Stomach smooth muscle (tissue), 2 donors: ENCODE data around the gene RAB14.
"Not testable (repeated sequence)": the region's sequence is repeated elsewhere in the genome, so short reads cannot be mapped to it uniquely, and the experiment has no call there.

Experiments used
- H3K27ac ChIP-seq: one replicate; pipeline ENCODE4 v1.7.0; 2013; ENCODE audit warnings: mild to moderate bottlenecking, low read length, inconsistent platforms
- H3K27me3 ChIP-seq, 2 donors: one replicate each; pipeline ENCODE4 v1.7.0; 2013; ENCODE audit warnings: low read length in 2 of 2; ENCODE audit not compliant: insufficient read depth in 2 of 2, control insufficient read depth in 1 of 2
- H3K36me3 ChIP-seq, 2 donors: one replicate each; pipeline ENCODE4 v1.7.0; 2013; ENCODE audit warnings: low read length in 2 of 2; ENCODE audit not compliant: control insufficient read depth in 2 of 2, insufficient read depth in 2 of 2
- H3K4me1 ChIP-seq: one replicate; pipeline ENCODE4 v1.7.0; 2013; ENCODE audit warnings: low read length; ENCODE audit not compliant: control insufficient read depth, insufficient read depth
- H3K4me3 ChIP-seq, 2 donors: one replicate each; pipeline ENCODE4 v1.7.0; 2013; ENCODE audit warnings: low read length in 2 of 2
- H3K9ac ChIP-seq, 2 donors: one replicate each; pipeline ENCODE4 v1.7.0; 2013; ENCODE audit warnings: low read length in 2 of 2, mild to moderate bottlenecking in 1 of 2
- H3K9me3 ChIP-seq, 2 donors: one replicate each; pipeline ENCODE4 v1.7.0; 2013; ENCODE audit warnings: low read length in 2 of 2; ENCODE audit not compliant: control insufficient read depth in 2 of 2
- donor health status: healthy.
- donor health status: Pancreatic carcinoma.

RAB14 gene

GRCh38 chr9:121179930-121180681, 21.6 kb downstream of the RAB14 start:
- no peaks in the 10 kb centered on the region for H3K27me3 ChIP-seq
- no peak overlapping the region for H3K9ac ChIP-seq
- no peaks in the 10 kb centered on the region for H3K4me1 ChIP-seq
- H3K9me3 ChIP-seq: no peaks in the 10 kb centered on the region
- H3K27ac ChIP-seq: no peak overlapping the region
- H3K4me3 ChIP-seq: no peak overlapping the region
- H3K36me3 ChIP-seq: peaks cover 11 to 19% of the 10 kb centered on the region in 2 donors

- not testable (repeated sequence) for H3K27ac ChIP-seq, H3K9ac ChIP-seq, H3K4me1 ChIP-seq, H3K27me3 ChIP-seq, H3K9me3 ChIP-seq, H3K4me3 ChIP-seq
- peaks cover 14 to 21% of the 10 kb centered on the region in 2 donors for H3K36me3 ChIP-seq
These were observed 22.3 kb downstream of the RAB14 start for GRCh38 chr9:121179373-121179721.

- no peak overlapping the region for H3K4me3 ChIP-seq
- H3K27me3 ChIP-seq: no peaks in the 10 kb centered on the region
- H3K9ac ChIP-seq: no peak overlapping the region
- H3K9me3 ChIP-seq: no peaks in the 10 kb centered on the region
- H3K36me3 ChIP-seq: peaks cover 14 to 18% of the 10 kb centered on the region in 2 donors
- no peaks in the 10 kb centered on the region for H3K4me1 ChIP-seq
- no peak overlapping the region for H3K27ac ChIP-seq
These were observed 22.8 kb downstream of the RAB14 start for GRCh38 chr9:121178676-121179372.

GRCh38 chr9:121173501-121173900, 28.2 kb downstream of the RAB14 start:
- Histone ChIP-seq H3K27me3 (no peaks in the 10 kb centered on the region), H3K27ac (no peak overlapping the region), H3K9ac (no peak overlapping the region), H3K9me3 (no peaks in the 10 kb centered on the region), H3K4me1 (no peaks in the 10 kb centered on the region), H3K36me3 (peaks cover 29 to 31% of the 10 kb centered on the region in 2 donors), H3K4me3 (no peak overlapping the region)

- Histone ChIP-seq H3K36me3 (peaks cover 33 to 35% of the 10 kb centered on the region in 2 donors), H3K27ac (no peak overlapping the region), H3K4me3 (no peak overlapping the region), H3K4me1 (no peaks in the 10 kb centered on the region), H3K27me3 (no peaks in the 10 kb centered on the region), H3K9me3 (no peaks in the 10 kb centered on the region), H3K9ac (no peak overlapping the region)
These were observed 28.8 kb downstream of the RAB14 start for GRCh38 chr9:121172726-121173487.

- Histone ChIP-seq H3K36me3 (peaks cover 40 to 41% of the 10 kb centered on the region in 2 donors), H3K9me3 (no peaks in the 10 kb centered on the region), H3K4me1 (no peaks in the 10 kb centered on the region), H3K9ac (no peak overlapping the region), H3K27me3 (no peaks in the 10 kb centered on the region), H3K27ac (no peak overlapping the region), H3K4me3 (no peak overlapping the region)
These were observed 30.4 kb downstream of the RAB14 start for GRCh38 chr9:121171236-121171635.

- Histone ChIP-seq H3K9me3 (no peaks in the 10 kb centered on the region), H3K36me3 (peaks cover 37 to 45% of the 10 kb centered on the region in 2 donors), H3K27ac (no peak overlapping the region), H3K27me3 (no peaks in the 10 kb centered on the region), H3K4me1 (no peaks in the 10 kb centered on the region), H3K4me3 (no peak overlapping the region), H3K9ac (no peak overlapping the region)
These were observed 32.5 kb downstream of the RAB14 start for GRCh38 chr9:121169094-121169601.

GRCh38 chr9:121168052-121168451, 33.6 kb downstream of the RAB14 start:
- no peak overlapping the region for H3K4me3 ChIP-seq
- no peaks in the 10 kb centered on the region for H3K27me3 ChIP-seq
- H3K9me3 ChIP-seq: no peaks in the 10 kb centered on the region
- H3K9ac ChIP-seq: no peak overlapping the region
- no peaks in the 10 kb centered on the region for H3K4me1 ChIP-seq
- H3K27ac ChIP-seq: no peak overlapping the region
- peaks cover 34 to 38% of the 10 kb centered on the region in 2 donors for H3K36me3 ChIP-seq

- H3K27ac ChIP-seq: no peak overlapping the region
These were observed 41.6 kb downstream of the RAB14 start for GRCh38 chr9:121160025-121160424.

GRCh38 chr9:121157939-121158338, 43.7 kb downstream of the RAB14 start:
- no peaks in the 10 kb centered on the region for H3K4me1 ChIP-seq
- no peaks in the 10 kb centered on the region for H3K27me3 ChIP-seq
- no peak overlapping the region for H3K27ac ChIP-seq
- H3K36me3 ChIP-seq: peaks cover 22 to 37% of the 10 kb centered on the region in 2 donors
- no peak overlapping the region for H3K4me3 ChIP-seq
- H3K9me3 ChIP-seq: no peaks in the 10 kb centered on the region
- no peak overlapping the region for H3K9ac ChIP-seq

More at GRCh38 chr9:121160025-121160424, 41.6 kb downstream of the RAB14 start:
- Histone ChIP-seq H3K9ac (no peak overlapping the region), H3K9me3 (no peaks in the 10 kb centered on the region), H3K36me3 (peaks cover 14 to 30% of the 10 kb centered on the region in 2 donors), H3K4me3 (no peak overlapping the region), H3K4me1 (no peaks in the 10 kb centered on the region), H3K27me3 (no peaks in the 10 kb centered on the region)
